GM18526 (cell line): ENCODE measurements around the gene MAMDC4.

Experiments used
- POLR2A ChIP-seq: IDR thresholded peaks from 3 replicates; pipeline ENCODE4 v1.6.1; 2011; ENCODE audit not compliant: insufficient read length; ENCODE audit errors: extremely low read depth

Gene MAMDC4

DNA sequence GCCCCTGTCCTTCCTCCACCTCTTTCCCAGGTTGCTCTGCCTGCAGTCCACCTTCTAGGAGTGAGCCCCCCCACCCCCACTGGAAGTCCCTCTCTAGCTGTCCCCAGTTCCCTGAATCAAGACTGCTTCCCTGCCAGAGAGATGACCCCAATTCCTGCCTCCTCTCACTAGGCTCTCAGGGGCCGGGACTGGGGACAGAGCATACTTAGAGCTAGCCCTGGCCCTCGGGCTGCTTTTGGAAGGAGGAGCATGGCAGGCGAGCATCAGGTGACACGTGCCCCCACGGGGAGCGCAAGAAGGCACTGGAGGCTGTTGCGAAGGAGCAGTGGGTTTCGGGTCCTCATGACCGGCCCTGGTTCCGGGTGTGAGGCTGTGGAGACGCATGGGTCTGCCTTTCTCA, 43.9 kb downstream of the MAMDC4 start:
- no peak for TF ChIP-seq POLR2A

DNA sequence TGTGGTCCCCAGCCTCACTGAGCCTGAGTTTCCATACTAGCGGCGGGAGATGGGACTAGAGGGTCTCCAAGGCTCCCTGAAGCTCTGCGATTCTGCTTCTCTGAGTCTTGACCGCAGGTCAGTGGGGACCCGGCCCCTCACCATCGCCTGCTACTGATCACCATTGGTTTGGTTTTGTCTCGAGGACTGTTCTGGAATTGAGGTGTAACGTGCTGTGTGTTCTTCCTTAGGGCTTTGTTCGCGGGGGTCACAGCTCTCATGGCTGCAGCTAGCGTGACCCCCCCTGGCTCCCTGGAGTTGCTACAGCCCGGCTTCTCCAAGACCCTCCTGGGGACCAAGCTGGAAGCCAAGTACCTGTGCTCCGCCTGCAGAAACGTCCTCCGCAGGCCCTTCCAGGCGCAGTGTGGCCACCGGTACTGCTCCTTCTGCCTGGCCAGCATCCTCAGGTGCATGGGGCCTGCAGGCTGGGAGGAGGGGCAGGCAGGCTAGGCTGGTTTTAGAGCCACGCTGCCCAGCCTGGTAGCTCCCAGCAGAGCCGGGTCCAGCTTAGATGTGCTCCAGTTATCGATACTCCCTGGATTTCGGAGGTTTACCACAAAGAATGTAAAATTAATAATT, 46.4 kb downstream of the MAMDC4 start:
- TF ChIP-seq POLR2A: no peak

DNA sequence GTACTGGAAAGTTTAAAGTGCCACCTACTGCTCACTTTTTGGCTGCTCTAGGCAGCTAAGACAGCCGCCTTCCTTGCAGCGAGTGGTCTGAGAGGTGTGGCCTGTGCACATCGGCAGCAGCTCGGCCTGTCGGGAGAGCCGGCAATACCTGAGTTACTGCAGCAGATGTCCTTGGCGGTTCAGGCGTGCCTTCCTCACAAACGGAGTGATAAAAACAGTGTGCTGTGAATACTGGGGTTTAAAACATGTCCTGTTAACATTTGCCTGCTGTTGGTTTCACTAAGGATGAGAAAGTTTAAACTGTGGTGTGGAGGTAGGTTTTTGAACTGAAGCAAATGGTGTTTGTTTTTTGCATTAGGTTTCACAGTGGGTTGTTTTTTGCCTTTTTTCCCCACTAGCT, 47.0 kb downstream of the MAMDC4 start:
- TF ChIP-seq POLR2A: no peak

DNA sequence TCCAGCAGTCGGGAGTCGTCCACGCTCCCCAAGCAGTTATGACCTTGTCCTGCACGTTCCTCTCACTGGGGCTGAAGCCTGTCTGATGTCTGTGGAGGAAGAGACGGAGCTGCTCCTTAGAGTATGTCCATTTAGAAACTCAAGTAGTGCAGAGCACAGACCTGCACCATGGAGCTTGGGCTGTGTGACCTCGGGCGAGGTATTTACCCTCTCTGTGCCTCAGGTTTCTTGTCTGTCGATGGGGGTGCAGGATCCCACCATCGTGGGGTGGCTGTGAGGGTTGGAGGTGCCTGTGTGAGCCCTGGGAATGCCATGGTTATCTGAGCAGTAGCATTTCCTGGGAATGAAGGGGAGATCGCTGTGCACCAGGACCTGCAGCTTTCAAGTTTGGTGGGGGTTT, 48.4 kb downstream of the MAMDC4 start:
- TF ChIP-seq POLR2A: no peak

DNA sequence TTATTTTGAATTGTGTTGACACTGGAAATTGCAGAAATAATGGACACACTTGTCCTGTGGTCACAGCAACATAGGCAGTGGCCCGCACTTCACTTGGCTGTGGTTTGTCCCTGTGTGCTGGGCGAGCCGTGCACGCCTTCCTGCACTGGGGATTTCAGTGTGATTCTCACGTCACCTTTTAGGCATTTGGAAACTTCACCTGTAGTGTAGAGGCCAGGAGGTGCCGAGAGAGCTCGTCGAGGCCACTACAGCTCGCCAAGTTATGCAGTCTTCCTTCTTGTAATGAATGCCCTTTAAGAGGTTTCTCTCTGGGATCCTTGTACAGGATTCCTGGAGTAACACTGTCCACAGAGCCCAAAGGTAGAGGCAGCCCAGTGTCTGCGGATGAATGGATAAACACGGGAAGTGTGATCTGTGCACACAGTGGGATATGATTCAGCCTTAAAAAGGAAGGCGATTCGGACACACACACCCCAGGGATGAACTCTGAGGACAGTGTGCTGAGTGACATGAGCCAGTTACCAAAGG, 48.9 kb downstream of the MAMDC4 start:
- TF ChIP-seq POLR2A: no peak

DNA sequence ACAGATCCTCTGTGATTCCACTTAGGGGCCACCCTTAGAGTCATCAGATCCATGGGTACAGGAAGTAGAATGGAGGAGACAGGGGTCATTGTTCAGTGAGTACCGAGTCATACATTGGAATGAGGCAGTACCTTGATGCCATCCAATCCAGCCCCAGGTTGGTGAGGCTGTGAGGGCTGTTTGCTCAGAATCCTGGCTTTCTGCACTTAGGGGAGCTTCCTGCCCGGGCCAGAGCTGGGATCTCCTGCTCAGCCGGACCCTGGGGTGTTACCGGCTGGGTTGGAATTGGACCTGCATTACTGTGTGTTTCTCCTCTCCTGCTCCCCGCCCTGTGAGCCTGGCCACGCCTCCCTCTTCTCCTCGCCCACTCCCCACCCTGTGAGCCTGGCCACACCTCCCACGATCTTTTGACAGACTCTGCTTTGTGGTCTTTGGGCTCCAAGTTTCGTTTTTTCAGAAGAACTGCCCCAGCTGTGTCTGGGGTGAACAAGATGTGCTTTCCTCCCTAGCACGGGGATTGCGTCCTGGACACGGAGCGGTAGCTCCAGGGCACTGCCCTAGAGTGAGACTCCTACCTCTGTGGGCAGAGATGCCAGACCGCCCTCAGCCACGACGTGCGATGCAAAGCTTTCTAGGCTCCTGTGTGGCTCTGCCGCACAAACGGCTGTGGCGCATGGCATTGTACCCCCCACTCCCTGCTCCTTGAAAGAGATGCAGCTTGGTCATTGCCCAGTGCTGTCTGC, 49.5 kb downstream of the MAMDC4 start:
- peak; percentile 61 for TF ChIP-seq POLR2A

DNA sequence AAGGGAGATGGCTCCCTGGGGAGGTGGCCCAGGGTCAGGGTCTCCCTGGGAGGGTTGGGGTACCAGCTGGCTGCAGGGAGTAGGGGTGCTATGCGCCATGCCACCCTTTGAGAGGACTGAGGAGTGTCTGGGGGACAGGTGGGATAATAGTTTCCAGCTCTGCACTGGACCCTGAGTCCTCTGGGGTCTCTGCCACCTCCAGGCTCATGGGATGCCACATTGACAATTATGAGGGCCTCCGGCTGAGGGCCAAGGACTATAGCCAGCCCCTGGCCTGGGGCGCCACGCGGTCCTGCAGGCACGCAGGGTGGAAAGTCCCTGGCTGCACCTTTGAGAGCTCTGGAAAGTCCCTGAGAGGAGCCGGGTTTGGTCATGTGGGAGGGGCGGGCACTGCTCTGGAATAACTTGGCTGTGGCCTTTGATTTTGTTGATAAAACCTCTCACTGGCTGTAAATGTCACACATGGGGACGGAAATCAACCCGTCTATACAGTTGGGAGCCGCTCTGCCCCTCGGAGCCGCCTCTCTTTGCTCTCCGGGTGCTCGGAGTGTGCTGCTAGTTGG, 50.2 kb downstream of the MAMDC4 start:
- TF ChIP-seq POLR2A: peak; percentile 22

DNA sequence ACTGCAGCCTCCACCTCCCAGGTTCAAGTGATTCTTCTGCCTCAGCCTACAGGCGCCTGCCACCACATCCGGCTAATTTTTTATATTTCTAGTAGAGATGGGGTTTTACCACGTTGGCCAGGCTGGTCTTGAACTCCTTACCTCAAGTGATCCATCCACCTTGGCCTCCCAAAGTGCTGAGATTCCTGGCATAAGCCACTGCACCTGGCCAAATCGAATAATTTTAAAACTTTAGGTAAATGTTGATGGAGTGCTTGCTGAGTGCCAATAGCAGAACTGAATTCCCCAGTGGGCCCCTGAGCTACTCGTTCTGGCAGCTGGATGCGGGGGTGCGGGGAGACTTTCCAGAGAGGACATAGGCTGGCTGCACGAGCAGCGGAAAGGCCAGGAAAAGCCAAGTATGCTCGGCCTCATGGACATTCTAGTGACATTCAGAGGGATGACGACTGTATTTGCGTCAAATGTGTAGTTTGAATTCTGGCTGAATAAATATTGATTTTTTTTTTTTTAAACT, 51.0 kb downstream of the MAMDC4 start:
- no peak for TF ChIP-seq POLR2A

DNA sequence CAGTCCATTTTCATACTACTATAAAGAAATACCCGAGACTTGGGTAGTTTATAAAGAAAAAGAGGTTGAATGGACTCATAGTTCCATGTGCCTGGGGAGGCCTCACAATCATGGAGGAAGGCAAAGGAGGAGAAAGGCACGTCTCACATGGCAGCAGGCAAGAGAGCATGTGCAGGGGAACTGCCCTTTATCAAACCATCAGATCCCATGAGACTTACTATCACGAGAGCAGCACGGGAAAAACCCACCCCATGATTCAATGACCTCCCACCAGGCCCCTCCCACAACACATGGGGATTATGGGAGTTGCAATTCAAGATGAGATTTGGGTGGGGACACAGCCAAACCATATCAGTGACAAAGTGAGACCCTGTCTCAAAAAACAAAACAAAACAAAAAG, 54.1 kb downstream of the MAMDC4 start:
- no peak for TF ChIP-seq POLR2A

DNA sequence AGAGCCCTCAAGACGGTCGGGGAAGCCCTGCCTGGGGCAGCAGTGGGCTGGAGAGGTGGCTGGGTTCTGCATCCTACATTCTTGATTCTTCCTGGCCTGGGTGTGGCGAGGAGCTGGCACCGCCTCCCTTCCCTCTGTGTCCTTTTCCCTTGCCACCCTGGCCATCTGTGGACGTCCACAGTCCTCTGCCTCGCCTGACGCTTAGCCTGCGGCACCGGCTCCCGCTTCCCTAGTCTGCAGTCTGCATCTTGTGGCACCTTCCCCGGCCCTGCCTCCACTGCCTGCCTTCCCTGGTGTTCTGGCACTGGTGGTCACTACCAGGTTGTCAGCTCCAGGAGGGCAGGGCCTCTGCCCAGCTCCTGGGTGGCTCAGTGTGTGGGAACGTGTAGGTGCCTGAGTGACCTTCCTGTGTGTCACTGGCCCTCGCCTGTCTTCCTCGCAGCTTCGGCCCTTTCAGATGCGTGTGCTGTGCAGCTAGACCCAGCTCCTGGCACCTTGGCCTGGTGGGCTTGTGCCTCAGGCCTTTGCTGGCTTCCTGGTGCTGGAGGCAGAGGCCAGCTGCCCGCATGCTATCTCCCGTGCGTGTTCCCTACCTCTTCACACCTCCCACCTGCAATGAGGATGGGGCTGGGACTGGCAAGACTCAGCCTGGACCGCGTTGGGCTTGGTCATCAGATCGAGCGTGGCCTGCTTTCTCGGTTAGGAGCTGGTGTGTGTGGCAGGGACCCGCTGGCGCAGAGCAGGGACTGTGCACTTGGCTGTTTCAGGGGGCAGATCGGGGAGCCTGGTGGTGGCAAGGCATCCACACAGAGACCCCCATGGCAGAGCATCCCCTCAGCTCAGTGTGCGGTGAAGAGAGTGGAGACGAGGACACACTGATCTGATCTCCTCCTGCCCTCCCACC, 55.1 kb downstream of the MAMDC4 start:
- no peak for TF ChIP-seq POLR2A
